Raji (cell line): Measurements from ENCODE around the gene CDKN2C.

ENCODE experiments used
- POLR2A ChIP-seq: IDR thresholded peaks from 2 replicates; pipeline ENCODE4 v1.6.1; 2011; ENCODE audit warnings: low read depth, low read length, control low read depth; ENCODE audit not compliant: insufficient read depth

Gene CDKN2C

GRCh38 chr1:50975436-50975835 lies 5.4 kb downstream of the CDKN2C start:
- peak; percentile 33; the same call in 1 of the 2 replicates for TF ChIP-seq POLR2A

GRCh38 chr1:50976111-50976889 lies 6.3 kb downstream of the CDKN2C start:
- peak; percentile 4; the same call in 1 of the 2 replicates for TF ChIP-seq POLR2A

- TF ChIP-seq POLR2A, result peak; percentile 62
Measured at GRCh38 chr1:50976890-50977574, 7.0 kb downstream of the CDKN2C start.

GRCh38 chr1:50977575-50978143 lies 7.6 kb downstream of the CDKN2C start:
- no peak for TF ChIP-seq POLR2A

DNA sequence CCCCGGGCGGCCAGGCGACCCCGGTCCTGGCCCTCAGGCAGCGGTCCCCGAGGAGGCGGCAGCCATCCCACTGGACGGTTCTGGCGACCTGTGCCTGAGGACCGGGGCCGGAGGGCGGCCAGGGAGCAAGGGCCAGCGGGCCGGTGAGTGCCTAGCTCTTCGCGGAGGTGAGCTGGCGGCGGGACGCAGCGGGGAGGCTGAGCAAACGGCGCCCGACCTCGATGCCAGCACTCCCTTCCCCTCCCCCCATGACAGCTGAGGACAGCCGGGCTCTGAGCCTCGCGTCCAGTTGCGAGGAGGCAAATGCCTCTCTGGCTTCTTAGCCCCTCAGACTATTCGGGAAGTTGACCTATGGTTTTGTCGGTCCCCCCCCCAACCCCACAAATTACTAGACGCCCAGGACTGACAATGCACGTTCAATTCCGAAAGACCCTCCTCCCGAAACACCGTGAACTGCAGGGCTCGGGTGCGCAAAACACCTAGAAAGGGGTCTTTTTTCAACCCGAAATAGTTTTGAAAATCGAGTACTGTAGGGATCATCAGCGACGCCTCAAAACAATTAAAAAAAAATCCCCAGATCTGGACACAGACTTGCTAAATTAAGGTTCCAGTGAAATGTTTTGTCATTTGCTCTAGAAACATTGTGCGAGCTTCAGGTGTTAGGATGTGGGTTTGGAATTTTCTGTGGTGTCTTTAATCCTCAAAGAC lies 8.3 kb downstream of the CDKN2C start:
- peak; percentile 71 for TF ChIP-seq POLR2A

DNA sequence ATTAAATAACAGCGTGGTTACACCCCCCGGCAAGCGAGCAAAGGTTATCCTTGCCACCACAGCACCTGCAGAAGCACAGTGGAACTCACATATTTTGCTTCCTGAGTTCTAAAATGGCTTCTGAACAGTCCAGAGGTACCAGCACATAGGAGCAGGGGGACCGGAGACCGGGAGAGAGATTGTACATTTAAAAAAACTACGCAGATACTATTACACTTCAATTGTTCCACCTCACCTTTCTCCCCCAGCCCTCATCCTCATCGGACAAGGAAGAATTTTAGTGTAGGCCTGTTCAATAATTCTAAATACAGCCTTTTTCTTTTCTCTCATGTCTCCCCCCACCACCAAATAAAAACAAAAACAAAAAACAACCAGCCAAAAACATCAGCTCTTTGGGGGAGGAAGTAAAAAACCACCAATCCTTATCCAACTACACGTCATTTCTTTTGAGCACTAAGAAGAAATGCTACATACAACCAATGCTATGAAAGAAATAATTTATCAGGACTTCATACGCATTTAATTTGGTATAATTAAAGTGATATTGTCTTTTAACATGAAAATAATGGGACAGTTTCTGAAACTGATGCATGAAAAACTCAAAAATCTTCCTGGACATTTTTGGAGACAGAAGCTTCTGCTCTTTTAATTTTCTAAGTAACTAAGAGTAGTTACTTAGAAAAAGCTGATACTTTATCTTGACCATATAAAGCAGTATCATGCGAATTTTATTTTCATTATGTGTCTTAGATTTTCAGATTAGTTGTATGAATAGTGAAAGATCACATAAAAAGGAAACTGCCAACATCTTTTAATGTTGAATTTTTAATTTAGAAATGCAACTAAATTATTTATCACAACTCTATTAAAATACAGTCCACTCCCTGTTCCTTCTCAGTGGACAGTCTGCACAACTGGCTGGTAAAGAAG lies 9.1 kb downstream of the CDKN2C start:
- no peak for TF ChIP-seq POLR2A

DNA sequence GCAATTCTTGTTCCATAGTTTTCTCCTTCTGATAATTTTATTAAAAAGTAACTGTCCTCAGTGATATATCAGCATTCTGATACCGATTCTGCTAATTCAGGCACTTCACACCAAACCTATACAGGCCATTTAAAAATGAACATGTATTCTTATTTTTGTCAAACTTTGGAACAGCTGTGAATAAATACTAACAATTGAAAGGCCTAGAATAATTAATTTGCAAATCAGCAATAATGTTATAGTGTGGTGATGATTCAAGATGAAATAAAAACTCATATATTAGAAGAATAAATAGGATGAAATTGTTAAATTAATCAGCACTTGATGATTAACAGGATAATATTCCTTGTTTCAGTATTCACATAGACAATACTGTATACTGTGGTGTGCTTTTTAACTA lies 9.9 kb downstream of the CDKN2C start:
- TF ChIP-seq POLR2A, result no peak

DNA sequence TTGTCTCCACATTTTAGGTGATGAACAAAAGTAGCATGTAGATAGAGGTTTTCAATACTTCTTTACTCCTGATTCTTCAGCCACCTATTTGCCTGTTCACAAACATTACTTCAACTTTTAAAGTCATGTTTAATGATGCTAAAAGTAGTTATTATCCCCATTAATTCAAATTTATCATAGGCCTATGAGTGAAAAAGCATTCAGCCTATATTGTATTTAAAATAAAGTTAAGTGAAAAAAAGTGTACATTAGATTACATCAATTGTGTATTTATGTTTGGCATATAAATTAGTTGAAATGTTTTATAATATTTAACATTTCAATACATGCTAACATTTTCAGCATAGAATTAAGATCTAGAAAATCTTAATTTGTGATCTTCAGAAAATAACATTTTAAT lies 10.5 kb downstream of the CDKN2C start:
- no peak for TF ChIP-seq POLR2A

DNA sequence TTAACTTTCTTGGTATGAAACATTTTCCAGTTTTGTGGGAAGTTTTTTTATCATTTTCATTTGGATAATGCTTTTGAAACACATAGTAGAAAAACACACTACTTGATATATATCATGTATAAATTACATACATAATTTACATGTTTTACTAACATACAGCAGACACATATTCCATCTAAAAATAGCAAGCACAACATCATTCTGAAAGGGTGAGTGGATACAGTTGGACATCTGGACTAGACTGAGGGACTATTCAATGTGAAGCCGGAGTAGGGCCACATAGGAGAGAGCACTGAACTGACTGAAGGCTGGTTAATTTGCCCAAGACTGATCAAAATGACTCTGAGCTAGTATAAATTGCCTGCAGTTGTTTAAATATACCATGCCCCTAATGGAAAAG lies 11.7 kb downstream of the CDKN2C start:
- TF ChIP-seq POLR2A, result no peak

DNA sequence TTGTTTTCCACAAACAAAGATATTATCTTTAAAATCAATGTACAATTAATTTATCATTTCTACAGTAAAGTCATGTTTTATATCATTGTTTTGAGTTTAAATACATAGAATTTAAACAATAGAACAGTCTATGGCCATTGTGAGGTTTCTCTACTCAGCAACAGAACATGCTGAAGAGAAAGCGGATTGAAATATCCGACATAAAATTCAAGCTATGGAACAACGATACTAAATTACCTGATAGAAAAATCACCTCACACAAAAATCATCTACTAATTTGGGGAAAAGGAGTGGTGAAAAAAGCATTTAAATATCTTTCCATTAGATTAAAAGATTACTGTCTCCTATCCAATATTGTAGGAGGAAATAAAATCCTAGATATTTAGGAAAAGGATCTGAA lies 12.6 kb downstream of the CDKN2C start:
- TF ChIP-seq POLR2A, result no peak

DNA sequence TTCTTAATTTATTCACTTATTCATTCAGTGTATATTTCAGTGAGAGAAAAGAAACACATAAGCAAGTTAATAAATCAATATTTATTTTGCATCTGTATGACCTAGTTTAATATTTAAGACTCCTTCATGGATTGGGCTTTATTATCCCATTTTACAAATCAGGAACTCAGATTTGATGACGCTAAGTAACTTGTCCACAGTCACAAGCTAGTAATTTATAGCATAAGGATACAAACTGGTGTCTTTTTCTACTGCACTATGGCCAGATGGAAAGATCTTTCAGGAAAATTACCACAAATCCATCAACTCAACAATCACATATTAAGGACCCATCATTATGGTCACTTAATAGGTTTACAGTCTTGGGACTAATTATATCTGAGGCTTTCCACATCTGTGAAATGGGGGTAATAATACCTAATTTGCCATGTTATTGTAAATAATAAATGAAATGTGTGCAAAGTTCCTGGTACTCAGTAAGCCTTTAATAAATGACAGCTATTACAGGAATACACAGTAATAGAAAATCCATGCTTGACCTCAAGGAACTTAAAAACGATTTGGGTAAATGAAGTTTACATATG lies 13.3 kb downstream of the CDKN2C start:
- TF ChIP-seq POLR2A, result no peak

- no peak for TF ChIP-seq POLR2A
Measured at GRCh38 chr1:50985094-50985493, 15.0 kb downstream of the CDKN2C start.

GRCh38 chr1:50986653-50987052 lies 16.6 kb downstream of the CDKN2C start:
- no peak for TF ChIP-seq POLR2A

DNA sequence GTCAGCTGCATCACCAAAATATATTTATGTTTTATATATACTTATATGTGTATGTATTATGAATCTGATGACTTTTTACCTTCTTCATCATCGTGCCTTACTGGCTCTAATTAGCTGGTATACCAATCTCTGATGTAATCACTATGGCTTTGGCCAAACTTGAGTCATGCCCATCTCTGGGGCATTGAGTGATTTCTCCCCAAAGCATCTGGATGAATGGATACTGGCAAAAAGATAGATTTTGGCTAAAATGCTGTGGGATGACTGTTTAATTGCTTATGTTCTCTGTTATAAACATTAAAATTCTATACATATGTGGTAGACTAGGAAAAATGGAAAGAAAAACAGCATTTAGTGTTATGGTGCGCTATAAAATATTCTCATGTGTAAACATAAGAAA lies 19.6 kb downstream of the CDKN2C start:
- no peak for TF ChIP-seq POLR2A

DNA sequence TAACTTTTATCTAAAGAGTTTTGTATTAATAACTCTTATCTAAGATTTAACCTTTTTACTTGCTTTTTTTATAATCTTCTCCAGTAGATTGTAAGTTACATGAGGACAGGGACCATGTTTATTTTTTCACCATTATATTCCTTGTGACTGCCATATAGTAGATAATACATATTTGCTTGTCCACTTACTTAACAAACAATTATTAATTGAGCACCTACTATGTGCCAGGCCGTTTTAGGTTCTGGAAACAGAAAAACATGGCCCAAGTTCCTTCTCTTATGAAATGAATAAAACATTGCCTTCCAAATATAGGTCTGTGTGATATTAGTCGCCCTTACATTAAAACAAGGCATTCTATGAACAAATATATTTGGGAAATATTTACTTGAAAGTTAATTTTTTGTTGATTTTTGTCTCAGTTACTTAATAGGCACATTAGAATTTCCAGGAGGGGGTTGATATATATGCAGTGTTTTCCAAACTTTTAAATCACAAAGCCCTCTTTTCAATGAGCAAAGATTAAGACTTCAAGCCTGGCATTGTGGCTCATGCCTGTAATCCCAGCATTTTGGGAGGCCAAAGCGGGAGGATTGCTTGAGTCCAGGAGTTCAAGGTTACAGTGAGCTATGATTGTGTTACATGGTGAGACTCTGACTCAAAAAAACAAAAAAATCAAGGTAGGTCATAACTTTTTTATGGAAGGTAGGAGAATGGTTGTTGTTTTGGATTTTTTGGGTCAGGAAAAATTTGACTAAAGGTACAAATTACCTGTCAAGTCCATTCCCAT lies 22.7 kb downstream of the CDKN2C start:
- TF ChIP-seq POLR2A, result no peak
